HG02981 (cell line): ENCODE data around the gene TMPRSS13.

Source experiments
- ATAC-seq: cut with Tn5 transposase; IDR thresholded peaks from one replicate; pipeline ENCODE4 v1.9.1; 2021; ENCODE audit warnings: mild to moderate bottlenecking, moderate library complexity; ENCODE audit not compliant: unreplicated experiment

TMPRSS13 gene

DNA sequence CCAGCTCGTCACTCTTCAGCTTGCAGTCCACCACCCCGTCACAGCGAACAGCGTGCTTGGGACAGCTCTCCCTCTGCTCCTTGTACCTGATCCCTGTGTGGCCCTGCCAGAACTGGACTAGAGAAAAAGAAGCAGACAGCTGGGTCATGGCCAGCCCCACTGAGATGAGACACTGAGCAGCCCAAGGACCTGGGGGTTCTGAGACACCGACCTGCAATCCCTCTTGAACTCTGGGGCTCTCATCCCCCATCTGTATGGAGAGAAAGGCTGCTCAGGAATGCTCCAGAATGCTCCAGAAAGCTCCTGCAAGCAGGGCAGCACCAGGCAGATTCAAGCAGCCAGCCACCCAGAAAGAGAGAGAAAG is 14.8 kb downstream of the TMPRSS13 start:
- ATAC-seq = no peak

DNA sequence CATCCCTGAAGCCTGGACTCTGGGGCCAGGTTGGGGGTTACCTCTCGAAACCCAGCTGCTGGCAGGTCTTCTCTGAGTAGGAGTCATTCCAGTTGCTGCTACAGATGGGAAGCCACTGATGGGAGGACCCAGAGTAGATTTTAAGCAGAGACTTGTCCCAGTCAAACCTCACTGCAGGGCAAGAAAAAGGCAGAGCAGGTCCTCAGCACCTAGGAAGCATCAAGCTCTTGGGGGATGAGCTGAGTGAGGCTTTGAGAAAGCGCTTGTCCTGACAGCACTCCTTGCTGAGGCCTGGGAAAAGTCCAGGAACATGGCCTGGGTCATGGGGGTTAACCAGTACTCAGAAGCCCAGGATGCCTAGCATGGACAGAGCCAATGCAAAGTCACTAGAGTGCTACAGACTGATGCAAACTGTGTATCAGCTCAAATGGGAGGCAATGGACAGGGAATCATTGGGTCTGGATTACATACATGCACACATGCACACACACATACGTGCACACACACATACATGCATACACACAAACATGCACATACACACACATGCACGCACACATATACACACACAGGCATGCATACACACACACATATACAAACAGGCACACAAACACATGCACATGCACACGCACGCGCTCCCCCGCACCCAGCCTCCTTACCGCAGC is 15.3 kb downstream of the TMPRSS13 start:
- ATAC-seq = no peak

DNA sequence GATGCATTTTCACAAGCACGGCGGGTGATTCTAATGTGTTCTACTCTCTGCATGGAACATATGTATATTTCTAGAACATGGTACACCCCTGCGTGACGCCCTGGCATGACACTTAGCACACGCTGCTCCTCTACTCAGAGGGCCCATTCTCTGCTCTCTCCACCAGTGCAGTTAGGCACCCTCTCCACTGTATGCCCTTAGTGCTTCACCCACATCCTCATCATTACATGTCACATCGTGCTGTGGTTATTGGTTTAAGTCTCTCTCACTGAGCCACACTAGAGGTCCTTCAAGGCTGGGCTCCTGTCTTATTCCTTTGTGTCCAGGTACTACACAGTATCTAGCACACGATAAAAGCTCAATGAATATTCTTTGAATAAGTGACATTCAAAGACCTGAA is 16.7 kb downstream of the TMPRSS13 start:
- ATAC-seq = no peak

DNA sequence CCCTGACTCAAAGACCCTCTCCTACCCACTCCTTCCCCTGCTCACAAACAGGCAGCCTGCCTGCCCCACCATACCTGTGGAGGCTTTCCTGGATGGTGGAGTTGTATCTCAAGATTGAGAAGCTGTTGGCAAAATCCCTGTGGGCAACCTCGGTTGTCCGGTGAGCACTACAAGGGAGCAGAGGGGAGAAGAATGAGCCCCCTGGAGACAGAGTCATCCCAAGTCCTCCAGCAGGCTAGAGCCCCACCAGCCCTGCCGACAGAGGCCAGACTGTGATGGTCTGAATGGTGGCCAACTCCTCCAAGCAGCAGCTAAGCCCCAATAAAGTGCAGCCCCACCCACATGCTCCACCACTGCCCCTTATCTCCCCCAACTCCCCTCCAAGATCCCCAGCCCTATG is 17.5 kb downstream of the TMPRSS13 start:
- ATAC-seq = no peak

DNA sequence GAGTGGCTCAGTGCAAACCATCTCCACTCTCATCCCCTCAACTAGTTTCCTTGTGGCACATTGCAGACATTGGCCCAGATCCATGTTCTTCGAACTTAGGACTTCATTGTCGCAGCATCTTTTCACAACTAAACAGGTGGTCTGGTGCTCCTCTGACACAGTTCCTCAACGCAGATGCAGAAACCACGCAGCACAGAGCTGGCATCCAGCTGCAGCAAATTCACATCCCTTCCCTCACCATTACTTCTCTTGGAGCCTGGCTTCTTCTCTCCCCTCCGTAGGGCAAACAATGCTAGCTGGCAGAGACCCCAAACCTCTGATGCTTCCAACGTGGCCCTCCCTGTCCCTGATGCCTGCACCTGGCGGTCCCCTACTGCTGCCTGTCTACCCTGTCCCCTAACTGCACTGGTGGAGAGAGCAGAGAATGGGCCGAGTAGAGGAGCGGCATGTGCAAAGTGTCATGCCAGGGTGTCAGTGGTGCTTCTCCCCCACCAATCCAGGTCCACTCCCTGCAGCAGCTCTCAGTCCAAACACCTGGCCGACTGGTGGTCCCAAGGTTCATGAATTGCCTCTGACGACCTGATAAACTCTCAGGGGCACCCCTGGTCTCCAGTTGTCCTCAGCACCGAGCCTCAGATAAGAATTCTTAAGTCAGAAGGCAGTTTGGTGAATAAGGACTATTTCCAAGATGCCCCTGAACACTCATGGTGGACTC is 18.1 kb downstream of the TMPRSS13 start:
- no peak for ATAC-seq

DNA sequence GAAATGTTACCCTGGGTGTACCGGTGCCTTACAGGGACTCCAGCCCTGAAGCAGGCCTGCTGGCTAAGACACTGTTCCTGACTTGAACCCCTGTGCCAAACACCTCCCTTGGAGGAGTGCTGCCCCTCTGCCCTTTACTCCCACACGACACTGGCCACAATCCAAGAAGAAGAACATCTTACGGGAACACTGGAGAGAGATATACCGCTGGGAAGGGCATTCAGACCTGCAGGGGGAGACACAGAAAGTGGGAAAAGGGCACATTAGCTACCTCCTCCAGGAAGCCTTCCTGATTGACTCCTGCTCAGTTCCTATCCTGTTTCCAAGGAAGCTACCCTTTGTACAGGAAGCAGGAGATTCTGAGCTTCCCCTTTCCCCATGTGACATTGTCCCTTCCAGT is 18.7 kb downstream of the TMPRSS13 start:
- no peak for ATAC-seq

DNA sequence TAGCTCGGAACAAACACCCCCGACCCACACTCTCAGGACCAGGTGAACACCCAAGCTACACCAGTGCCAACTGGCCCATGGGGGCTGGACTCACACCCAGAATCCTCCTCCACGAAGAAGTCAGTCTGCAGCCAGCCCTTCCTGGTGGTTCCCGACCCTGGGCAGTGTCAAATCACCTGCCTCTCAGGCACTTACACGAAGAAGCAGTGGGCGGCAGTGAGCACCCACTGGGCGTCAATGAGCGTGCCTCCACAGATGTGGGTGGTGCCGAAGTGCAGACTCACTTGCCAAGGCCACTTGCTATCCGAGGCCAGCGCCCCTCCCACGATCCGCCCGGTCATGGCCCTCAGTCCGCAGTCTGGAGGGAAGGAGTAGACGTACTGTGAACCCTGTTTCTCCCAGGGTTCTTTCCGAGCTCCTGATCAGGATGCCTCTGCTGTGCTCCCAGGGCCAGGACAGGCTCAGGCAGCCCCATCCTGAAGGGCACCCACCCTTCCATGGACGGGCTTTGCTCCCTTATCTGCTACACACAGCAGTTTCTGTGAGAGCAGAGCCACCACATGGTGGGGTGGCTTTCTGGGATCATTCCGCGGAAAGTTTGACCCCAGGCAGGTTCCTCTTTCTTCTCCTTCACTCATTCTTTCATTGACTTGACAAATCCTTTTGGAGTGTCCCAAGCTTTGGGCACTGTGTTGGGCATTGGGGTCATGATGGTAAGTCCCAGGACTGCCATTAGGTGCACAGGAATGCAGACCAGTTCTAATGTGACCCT is 19.4 kb downstream of the TMPRSS13 start:
- ATAC-seq = no peak

DNA sequence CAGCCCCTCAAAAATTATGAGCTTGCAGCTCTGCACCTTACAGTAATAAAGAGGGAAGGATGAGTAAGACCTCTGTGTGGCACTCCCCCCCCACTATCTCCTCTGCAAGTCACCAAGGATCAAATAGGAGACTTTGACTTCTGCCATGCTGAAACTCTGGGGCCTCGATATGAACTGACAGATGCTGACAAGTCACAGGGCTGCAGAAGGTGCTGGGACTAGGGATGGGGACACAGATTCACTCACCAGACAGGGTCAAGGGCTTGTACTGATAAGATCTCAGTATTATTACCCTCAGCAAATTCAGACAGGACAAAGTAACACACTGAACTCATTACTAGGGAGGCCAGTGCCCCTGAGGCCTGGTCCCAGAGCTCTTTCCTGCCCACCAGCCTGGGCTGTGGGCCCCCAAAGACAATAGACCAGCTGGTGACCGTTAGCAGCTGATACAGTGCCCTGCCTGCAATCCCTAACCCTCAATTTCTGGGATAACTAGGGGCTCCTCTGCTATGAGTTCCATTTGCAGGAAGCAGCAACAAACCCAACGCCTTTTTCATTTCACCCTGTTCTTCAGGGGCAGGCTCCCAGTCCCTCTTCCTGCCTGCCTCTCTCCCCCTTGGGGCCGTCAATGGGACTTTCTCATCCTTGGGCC is 20.1 kb downstream of the TMPRSS13 start:
- ATAC-seq = no peak

DNA sequence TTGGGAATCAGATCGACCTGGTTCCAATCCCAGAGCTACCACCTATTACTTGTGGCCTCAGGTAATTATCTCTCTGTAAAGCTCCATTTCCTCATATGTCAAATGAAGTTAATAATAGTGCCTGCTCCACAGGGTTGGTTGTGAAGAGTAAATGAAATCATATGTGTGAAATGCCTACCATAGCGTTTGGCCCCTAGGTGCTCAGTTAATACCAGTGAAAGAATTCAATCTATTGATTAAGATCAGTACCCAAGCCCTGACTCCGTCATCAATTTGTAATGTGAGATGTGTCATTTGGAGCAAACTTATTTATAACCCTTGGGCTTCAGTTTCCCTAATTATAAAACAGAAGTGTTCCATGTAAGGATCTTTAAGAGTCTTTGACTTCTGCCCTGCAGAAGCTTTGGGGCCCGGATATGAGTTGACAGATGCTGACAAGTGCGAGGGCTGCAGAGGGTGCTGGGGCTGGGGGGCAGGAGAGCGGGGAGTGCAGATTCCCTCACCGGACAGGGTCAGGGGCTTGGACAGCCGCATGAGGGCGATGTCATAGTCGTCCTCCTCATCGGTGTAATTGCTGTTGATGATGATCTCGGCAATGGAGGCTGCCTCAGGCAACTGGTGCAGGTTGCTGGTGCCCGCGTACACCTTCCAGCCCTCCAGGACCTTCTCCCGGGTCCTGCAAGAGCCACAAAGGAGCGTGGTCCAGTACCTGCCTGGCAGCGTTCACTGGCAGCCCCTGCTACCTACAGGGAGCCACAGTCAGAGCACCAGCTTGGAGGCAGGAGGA is 20.9 kb downstream of the TMPRSS13 start:
- ATAC-seq = no peak

DNA sequence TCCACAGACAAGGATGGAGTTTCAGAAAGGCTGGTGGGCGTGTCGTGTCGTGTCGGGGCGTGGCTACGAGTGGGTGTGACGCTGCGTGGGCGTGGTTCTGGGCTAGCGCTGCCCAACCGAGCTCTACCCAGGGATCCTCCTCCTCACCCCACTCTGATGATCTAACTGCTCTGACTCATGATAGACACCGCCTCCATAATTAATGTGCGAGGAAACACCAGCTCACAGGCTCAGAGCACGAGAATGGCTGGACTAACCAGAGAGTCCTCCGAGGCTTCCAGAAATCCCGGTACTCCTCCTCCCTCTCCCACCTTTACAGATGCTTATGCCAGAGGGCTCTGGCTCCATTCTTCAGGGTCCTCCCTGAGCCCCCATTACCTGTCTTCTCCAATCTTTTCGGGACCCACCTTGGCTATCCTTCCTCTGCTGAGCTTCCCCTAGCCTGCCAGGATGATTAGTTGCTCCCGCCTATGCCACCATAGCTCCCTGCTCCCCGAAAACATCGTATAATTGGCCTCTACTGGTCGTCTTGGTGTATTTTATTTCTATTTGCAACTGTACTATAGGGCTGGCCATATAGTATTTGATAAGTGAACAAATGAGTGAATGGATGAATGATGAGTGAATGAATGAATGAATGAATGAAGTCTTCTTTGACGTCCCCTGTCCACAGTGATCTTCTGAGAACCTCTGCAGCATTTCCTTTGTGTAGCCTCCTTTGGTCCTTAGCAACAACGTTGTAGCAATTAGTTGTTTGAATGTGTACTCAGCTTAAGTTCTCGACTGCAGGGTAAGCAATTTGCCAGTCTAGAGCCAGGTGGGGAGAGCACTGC is 21.7 kb downstream of the TMPRSS13 start:
- ATAC-seq = no peak

DNA sequence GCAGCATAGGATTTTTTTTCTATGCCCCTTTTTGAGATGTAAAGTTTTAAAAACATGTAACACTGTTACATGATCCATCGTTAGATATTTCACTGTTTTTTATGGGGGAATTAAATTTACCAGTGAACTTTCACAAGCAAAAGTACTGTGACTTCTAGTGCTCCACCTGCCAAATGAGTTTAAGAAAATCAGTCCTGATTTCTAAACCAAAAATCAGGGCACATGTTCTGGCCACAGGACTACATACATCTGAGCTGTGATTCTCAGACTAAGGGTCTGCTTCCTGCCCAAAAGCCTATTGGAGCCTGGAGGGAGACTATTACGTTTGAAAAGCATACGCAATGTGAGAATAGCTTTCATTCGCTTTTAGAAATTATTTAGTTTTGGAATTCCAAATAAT is 22.5 kb downstream of the TMPRSS13 start:
- no peak for ATAC-seq

DNA sequence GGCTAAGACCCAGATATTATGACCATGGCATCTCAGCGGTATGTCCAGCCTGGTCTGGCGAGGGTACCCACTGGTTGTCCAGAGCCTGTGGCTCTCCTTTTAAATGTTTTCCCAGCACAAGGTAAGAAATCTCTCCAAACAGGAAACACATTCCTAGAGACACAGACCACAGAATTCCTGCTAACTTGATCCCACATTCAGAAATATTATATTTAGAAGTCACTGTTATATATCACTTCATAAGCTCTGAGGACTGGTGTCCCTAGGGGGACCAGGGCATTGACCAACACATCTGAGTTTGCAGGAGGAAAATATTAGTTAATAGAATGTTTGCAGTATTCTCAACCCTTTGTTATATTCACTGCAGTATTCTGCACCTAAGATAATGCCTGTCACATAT is 23.1 kb downstream of the TMPRSS13 start:
- no peak for ATAC-seq

DNA sequence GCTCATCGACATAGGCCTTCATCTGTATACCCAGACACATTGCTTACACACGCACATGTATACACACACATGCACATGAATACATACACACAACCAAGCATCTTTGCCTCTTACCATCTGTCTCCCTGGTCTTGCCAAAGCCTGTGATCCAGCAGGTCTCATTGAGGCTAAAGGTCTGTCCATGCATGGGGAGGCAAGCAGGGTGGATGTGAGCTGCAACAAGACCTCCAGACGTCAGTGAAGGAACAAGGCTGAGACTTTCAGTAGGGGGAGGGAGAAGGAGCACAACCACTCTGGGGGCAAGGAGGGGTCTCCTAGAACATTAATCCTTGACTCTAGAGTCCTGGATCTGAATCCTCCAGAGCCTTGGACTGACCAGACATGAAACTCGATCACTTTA is 23.7 kb downstream of the TMPRSS13 start:
- no peak for ATAC-seq

DNA sequence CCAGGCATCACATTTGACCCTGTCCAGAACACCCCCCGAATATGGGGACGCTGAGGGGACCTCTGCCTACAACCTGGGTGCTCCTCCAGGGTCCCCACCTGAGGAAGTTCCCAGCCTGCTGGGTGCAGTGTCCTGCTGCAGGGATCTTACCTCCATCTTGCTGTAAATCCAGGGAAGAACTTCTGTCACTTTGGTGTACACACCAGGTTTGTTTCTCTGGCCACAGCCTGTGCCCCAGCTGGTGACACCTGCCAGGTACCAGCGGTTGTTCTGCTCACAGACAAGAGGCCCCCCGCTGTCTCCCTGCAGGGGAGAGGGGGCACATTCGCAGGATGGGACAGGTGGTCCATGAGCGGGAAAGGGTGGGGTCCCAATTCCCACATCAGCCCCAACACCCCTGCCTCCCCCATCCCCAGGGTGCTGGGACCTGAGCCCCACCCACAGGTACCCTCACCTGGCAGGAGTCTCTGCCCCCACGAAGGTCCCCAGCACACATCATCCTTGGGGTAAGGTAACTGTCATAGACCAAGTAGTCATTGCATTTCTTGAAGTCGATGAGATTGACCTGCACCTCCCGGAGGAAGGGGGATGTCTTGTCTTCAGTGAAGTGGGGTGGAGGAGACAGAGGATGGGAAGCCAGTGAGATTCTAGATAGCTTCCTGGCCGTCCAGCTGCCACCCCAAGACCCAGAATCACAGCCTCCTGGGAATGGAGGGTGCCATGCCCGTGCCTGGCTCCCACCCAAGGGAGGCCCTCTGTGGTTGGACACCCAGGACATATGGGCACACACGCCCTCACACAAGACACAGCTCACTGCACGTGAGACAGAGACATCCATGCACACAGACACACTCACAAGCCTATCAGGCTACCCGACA is 25.5 kb downstream of the TMPRSS13 start:
- no peak for ATAC-seq

DNA sequence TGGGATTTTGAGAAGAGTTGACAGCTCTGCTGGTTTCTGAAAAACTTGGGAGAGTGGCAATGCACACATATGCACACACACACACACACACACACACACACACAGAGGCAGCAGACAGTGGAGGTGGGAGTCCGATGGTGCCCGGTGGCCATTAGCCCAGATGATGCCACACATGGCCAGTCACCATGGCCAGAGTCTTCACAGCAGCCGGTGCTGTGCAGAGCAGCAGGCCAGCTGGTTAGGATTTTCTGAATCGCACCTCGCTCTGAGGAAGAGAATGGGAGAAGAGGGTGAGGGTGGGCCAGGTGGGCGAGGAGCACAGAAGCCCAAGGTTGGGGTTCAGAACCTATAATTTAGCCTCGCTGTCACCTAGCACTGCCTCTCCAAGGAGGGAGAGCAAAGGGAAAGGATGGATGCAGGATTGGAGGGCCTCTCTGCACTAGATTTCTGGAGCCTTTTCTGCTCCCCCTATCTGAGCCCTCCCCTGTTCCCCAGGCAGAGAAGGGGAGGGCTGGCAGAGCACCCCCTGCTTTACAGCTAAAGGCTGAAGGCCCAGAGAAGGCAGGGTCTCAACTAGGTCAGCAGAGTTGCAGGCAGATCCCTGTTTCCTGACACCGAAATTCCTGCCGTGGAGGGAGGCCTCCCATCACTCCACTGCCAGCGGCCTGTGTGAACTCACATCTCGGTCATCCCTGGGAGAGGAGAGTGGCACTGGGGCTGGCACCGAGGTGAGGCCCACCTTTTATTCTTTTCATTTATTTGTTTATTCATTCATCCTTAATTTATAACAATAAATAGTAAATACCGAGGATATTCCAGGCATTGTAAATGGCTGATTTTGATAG is 27.0 kb downstream of the TMPRSS13 start:
- no peak for ATAC-seq

DNA sequence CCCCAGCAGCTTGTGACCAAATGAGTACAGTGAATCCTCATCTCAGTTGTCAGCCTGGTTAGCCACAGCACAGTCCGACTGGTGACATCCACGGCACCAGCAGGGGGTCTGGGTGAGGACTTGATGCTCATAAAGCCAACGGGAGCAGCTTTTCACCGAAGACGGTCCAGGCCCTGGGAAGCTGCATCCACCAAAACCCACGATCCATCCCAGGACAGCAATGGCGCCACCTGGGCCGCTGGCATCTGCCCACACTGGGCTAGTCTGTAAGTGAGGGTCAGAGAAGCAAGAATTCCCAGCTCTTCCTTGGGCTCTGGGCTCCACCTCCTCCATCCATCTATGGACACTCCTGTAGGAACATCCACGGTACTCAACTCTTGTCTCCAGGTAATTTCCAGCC is 27.6 kb downstream of the TMPRSS13 start:
- ATAC-seq = no peak

DNA sequence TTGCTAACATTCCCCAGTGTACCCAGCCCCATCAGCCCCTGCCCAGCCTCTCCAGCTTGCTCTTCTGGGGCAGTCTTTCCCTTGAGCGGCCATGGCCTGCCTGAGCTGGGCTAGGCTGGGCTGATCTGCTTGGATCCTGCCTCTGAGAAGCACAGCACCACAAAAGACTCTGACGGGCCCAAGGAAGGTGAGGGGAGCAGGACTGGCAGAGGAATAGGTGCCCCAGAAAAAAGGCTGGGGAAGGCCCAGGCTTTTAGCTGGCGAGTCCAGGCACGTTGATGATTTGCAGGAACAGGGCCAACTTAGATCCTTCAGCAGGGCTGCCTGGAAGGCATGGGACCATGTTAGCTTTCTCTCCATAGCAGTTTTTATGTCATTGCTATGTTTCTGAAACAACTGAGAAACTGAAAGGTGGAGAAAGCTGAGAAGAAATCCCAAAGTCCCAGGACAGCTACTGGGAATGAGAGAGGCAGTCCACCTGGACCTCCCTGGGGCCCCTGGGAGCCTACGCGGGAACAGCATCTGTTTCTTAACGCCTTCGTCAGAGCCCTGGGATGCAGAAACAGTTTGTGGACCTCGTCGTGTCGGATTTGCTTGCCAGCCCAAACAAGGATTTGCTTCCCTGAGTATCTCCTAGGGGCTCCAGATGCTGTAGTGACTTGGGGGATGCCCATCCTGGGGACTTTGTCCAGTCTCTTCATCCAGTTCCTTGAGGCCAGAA is 28.3 kb downstream of the TMPRSS13 start:
- ATAC-seq = no peak
